K562 (cell line): ENCODE results near the gene PYDC1. TPM values are rescaled to one million over a fixed set of nuclear protein-coding genes. Genes with fewer than 3 reads are reported as not detected.

Experiments used
- COPS2 ChIP-seq: fragments of 450-650 bp; conservative IDR thresholded peaks from 2 replicates; pipeline ENCODE4 v1.6.1; 2016; ENCODE audit warnings: mild to moderate bottlenecking, moderate library complexity
- DACH1 ChIP-seq: fragments of 450-650 bp; IDR thresholded peaks from 2 replicates; pipeline ENCODE4 v1.6.1; 2018; ENCODE audit not compliant: partially characterized antibody
- DNMT1 ChIP-seq: fragments of 450-650 bp; IDR thresholded peaks from 2 replicates; pipeline ENCODE4 v1.6.1; 2016; ENCODE audit warnings: antibody characterized with exemption, mild to moderate bottlenecking
- FOS ChIP-seq: IDR thresholded peaks from 3 replicates; pipeline ENCODE4 v1.6.1; 2011; ENCODE audit not compliant: insufficient read length; ENCODE audit errors: extremely low read depth
- GMEB1 ChIP-seq: fragments of 250-450 bp; sonication (Bioruptor Pico); IDR thresholded peaks from 2 replicates; pipeline ENCODE4 v1.4.0; 2020; ENCODE audit warnings: mild to moderate bottlenecking
- HBP1 ChIP-seq: fragments of 450-650 bp; formaldehyde crosslinking; IDR thresholded peaks from 2 replicates; pipeline ENCODE4 v1.4.0; 2022; ENCODE audit warnings: missing genetic modification characterization
- HDAC6 ChIP-seq: IDR thresholded peaks from 2 replicates; pipeline ENCODE4 v1.6.1; 2012; ENCODE audit warnings: low read depth, mild to moderate bottlenecking, control low read depth, inconsistent platforms, low read length, moderate library complexity
- NEUROD1 ChIP-seq: fragments of 150-350 bp; IDR thresholded peaks from 2 replicates; pipeline ENCODE4 v1.6.1; 2014; ENCODE audit warnings: borderline replicate concordance, low read length, low read depth; ENCODE audit not compliant: partially characterized antibody
- PHB ChIP-seq: fragments of 250-450 bp; sonication (Bioruptor Pico); IDR thresholded peaks from 2 replicates; pipeline ENCODE4 v1.5.0; 2021
- POLR2B ChIP-seq: fragments of 450-650 bp; IDR thresholded peaks from 2 replicates; pipeline ENCODE4 v1.6.1; 2018; ENCODE audit warnings: low read depth; ENCODE audit not compliant: partially characterized antibody
- POLR2G ChIP-seq: fragments of 200-400 bp; formaldehyde crosslinking; IDR thresholded peaks from 2 replicates; pipeline ENCODE4 v1.6.1; 2017; ENCODE audit warnings: low read depth, mild to moderate bottlenecking, antibody characterized with exemption, low read length, moderate library complexity
- PYGO2 ChIP-seq: fragments of 450-650 bp; IDR thresholded peaks from 2 replicates; pipeline ENCODE4 v1.6.1; 2016; ENCODE audit warnings: mild to moderate bottlenecking, missing genetic modification characterization, moderate library complexity, missing compliant biosample characterization
- RAD51 ChIP-seq: fragments of 450-650 bp; IDR thresholded peaks from 2 replicates; pipeline ENCODE4 v1.7.1; 2016; ENCODE audit warnings: low read depth, mild to moderate bottlenecking, borderline replicate concordance
- STAG1 ChIP-seq: sonication (generic); formaldehyde crosslinking; IDR thresholded peaks from 2 replicates; pipeline ENCODE4 v1.5.0; 2020; ENCODE audit warnings: missing genetic modification reagents, borderline replicate concordance
- SUPT5H ChIP-seq: fragments of 450-650 bp; IDR thresholded peaks from 2 replicates; pipeline ENCODE4 v1.6.1; 2016
- USF1 ChIP-seq: sonication (generic); formaldehyde crosslinking; IDR thresholded peaks from 2 replicates; pipeline ENCODE4 v1.9.0; 2022; ENCODE audit warnings: mild to moderate bottlenecking, missing genetic modification reagents
- ZKSCAN8 ChIP-seq: fragments of 200-800 bp; sonication (Bioruptor generic); IDR thresholded peaks from 2 replicates; pipeline ENCODE4 v1.6.1; 2016; ENCODE audit warnings: missing genetic modification characterization, missing compliant biosample characterization
- ZNF398 ChIP-seq: fragments of 250-450 bp; sonication (Bioruptor Pico); IDR thresholded peaks from 2 replicates; pipeline ENCODE4 v1.8.0; 2021; ENCODE audit warnings: moderate library complexity, mild to moderate bottlenecking, inconsistent platforms
- polyA plus RNA-seq, 8 experiments: library from polyadenylated mRNA; depleted of rRNA in 4 of 8; stranded (reverse) in 5 of 8; unstranded in 3 of 8; fragments of >200 nt; fragmentation: Nextera tagmentation in 2 of 8; fragmentation: Illumina TruSeq in 1 of 8; extraction: Ambion mirVana in 2 of 8; extraction: Trizol in 1 of 8; gene quantifications; 2 replicates each; pipeline versions ENCODE4 v1.2.1 to v1.2.3, GENCODE V29; 2011 to 2014; ENCODE audit warnings: inconsistent platforms in 1 of 8, missing spikeins in 1 of 8
- total RNA-seq, 7 experiments: library from RNA; depleted of rRNA in 6 of 7; stranded (reverse); fragments of >200 nt in 6 of 7; fragmentation: Illumina TruSeq in 2 of 7; extraction: Trizol in 2 of 7; gene quantifications; 2 replicates each; pipeline versions ENCODE4 v1.2.1 to v1.2.3, GENCODE V29; 2011 to 2021; ENCODE audit warnings: low replicate concordance in 1 of 7
- TF ChIP-seq, protein P1 (sequence below): fragments of 250-450 bp; sonication (Bioruptor Pico); IDR thresholded peaks from 2 replicates; pipeline ENCODE4 v1.8.0; 2022; ENCODE audit warnings: inconsistent platforms
- TF ChIP-seq, protein P2 (sequence below): fragments of 250-450 bp; sonication (Bioruptor Pico); IDR thresholded peaks from 2 replicates; pipeline ENCODE4 v1.5.0; 2020; ENCODE audit warnings: mild to moderate bottlenecking, borderline replicate concordance

Gene PYDC1
- total and polyA plus RNA-seq, 9 of the 15 experiments (the other 6 are each of a cell fraction or from before 2014, with no cell fraction given) = not detected

DNA sequence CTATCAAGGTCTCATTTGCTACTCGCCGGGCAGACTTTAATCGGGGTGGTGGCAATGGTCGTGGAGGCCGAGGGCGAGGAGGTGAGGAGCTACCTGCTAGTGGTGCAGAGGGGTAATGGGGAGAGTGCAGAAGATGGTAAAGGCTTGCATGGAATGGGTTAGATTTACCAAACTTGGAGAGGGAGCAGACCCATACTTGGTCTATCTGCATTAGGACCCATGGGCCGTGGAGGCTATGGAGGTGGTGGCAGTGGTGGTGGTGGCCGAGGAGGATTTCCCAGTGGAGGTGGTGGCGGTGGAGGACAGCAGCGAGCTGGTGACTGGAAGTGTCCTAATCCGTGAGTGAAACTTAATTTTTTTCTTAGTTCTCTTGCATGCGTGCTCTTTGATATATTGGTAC, 26.9 kb downstream of the PYDC1 start (continued):
- TF ChIP-seq ZKSCAN8 (CRISPR knock-in tag) (no peak), PYGO2 (no peak), ZNF398 (CRISPR knock-in tag) (no peak), POLR2B (peak; percentile 24), SUPT5H (peak; percentile 71), HDAC6 (no peak), GMEB1 (CRISPR knock-in tag) (no peak), USF1 (CRISPR knock-in tag) (no peak), HBP1 (peak; percentile 68; the same call in 1 of the 2 replicates), POLR2G (peak; percentile 12; the same call in 1 of the 2 replicates), RAD51 (no peak), PHB (CRISPR knock-in tag) (no peak), COPS2 (no peak), DNMT1 (no peak), DACH1 (no peak), STAG1 (no peak), NEUROD1 (no peak), FOS (no peak)
- TF ChIP-seq, protein P1, sequence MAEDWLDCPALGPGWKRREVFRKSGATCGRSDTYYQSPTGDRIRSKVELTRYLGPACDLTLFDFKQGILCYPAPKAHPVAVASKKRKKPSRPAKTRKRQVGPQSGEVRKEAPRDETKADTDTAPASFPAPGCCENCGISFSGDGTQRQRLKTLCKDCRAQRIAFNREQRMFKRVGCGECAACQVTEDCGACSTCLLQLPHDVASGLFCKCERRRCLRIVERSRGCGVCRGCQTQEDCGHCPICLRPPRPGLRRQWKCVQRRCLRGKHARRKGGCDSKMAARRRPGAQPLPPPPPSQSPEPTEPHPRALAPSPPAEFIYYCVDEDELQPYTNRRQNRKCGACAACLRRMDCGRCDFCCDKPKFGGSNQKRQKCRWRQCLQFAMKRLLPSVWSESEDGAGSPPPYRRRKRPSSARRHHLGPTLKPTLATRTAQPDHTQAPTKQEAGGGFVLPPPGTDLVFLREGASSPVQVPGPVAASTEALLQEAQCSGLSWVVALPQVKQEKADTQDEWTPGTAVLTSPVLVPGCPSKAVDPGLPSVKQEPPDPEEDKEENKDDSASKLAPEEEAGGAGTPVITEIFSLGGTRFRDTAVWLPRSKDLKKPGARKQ (CRISPR knock-in tag) = no peak
- TF ChIP-seq, protein P2, sequence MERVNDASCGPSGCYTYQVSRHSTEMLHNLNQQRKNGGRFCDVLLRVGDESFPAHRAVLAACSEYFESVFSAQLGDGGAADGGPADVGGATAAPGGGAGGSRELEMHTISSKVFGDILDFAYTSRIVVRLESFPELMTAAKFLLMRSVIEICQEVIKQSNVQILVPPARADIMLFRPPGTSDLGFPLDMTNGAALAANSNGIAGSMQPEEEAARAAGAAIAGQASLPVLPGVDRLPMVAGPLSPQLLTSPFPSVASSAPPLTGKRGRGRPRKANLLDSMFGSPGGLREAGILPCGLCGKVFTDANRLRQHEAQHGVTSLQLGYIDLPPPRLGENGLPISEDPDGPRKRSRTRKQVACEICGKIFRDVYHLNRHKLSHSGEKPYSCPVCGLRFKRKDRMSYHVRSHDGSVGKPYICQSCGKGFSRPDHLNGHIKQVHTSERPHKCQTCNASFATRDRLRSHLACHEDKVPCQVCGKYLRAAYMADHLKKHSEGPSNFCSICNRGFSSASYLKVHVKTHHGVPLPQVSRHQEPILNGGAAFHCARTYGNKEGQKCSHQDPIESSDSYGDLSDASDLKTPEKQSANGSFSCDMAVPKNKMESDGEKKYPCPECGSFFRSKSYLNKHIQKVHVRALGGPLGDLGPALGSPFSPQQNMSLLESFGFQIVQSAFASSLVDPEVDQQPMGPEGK (CRISPR knock-in tag) = no peak
